ENCODE data around the gene CFAP61.
"Not testable (repeated sequence)": the region's sequence is repeated elsewhere in the genome, so short reads cannot be mapped to it uniquely, and the experiment has no call there.

The CFAP61 gene

DNA sequence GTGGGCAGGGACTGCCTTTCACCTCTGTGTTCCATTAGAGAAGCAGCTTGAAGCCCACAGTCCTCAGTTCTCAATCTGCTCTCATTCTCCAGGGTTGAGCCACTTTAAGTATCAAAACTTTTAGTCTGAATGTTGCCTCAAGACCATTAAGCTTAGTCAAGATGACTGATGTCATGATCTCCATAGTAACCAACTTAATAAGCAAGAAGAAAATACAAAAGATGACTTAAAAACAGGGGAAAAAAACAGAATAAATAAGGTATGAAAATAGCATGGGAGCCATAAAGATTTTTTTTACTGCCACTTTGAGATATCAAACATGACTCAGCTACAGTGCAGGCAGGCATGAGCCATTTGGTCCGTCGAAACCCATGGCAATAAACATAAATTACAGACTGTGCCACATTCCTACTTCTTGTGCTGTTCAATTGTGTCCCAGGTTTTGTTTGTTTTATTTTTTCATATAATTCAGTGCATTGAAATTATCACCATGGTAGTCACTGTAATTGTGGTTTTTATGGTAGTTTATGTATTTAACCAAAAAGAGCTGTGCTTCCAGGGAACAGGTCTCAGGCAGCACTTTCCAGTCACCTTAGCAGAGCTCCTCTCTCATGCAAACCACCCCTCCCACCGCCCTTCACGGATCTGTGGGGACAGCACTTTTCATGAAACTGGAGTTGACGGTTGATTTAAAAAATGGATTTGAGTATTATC, 159.1 kb downstream of the CFAP61 start:
- peak; percentile 79 for DNase-seq

DNA sequence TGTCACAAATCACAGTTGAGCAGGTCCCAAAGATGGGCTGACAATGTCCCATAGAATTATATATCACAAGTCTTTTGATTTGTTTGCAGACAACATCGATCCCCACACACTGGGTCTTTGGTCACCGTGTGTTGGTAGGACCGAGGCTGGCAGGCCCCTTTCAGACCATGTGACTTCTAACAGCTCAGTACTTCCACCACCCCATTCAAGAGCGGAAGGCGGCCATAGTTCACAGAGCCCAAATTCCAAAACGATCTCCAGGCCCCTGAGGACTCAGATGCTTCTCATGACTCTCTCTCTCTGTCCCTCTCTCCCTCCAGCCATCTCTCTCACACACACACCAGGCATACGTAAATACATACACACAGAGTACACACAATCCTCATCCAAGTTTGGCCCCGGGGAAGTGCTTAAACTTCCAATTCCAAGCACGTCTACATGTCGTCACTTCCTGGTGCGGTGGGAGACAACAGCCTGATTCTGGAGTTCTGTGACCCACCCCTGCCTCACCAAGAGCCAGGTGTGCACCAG, 159.7 kb downstream of the CFAP61 start:
- no peak for DNase-seq

DNA sequence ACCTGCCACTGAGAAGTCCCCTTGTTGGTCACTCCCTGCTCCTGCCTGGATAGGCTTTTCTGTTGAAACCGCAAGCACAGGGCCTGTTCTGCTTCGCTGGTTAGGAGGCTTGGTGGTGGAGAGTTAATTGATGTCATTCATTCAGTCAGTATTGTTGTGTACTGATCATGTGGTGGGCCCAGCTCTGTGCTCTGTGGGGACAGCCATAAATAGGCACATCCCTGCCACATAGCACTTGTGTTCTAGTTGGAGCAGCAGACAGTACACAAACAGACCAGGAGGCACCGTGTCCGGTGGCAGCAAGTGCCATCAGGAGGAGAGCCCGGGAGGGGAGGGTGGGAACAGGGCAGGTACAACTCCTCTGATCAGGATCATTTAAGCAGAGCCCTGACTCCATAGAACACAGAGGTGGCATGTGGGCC, 160.4 kb downstream of the CFAP61 start:
- DNase-seq: no peak

DNA sequence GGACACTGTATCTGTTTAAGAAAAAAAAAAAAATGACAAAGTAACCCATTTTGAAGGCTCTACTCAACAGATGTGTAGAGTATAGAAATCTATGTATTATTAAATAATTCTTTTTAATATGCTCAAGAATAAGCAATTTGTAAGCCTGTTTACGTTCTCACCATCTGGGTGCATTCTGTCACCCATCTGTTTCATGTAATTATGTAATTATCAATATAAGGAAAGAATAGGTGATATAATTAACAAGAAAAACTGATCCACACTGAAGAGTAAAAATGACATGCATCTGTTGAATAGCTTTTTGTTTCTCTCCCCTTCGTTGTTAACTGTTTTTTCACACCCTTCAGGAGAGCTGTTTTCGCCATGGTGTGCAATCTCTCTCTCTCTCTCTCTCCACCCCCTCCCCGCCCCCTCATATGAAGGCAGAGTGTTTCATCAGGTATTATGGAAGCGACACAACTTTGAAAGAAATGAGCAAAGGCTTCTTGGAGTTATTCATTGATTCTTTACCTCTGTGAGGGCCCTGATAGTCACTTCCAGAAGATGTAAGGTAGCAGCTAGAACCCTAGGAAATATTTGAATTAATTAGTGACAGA, 161.3 kb downstream of the CFAP61 start:
- no peak for DNase-seq

DNA sequence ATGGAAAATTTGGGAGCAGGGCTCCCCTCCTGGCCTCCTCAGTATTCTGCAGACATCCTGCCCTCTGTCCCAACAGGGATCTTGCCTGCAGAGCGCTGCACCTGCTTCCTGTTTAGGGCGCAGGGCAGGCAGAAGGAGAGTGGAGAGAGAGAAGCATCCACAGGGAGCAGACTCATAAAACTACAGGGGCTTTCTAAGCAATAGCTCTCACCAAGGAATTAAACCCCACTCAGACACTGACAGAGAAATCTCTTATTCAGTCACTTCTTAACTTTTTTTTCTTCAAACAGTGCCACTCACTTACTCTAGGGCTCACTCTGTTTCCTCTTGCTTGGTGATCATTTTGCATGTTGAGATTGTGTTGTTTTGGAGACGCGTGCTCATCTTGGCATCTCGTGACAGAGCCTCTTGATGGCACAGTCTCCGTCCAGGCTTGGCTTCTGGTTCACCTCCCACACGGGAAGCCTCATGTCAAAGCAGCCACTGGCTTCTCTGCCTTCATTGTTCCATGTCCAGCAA, 162.5 kb downstream of the CFAP61 start:
- peak; percentile 38 for DNase-seq

DNA sequence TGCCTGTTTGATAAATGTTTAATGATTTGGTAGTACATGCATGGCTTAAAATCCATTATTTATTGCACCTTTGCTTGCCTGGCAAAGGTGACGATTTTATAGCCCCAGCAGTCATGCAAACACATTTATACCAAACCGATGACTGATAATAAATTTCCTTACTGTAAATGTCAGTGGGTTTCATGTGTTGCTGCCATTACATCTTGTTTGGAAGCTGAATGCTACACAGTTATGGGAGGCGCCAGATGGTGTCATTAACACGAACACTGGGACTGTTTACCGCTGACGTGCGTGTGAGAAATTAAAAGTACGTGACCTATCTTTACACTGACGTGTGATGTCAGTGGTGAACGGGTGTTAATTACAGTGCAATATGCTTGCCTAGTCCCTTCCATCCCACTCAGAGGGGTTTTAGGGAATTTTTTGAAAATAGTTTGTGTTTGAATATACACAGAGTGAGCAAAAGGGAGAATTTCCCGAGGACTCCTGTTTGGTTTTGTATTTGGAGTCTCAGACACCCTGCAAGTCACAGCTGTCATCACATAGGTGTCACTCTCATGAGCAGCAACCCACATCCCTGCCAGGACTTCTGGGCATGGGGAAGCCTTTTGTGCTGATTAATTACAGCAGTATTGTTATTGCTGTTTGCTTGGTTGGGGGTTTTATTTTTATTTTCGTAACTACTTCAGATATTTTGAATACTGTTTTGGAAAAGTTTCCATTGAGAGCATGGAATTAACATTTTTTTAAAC, 163.8 kb downstream of the CFAP61 start:
- peak; percentile 33 for DNase-seq

DNA sequence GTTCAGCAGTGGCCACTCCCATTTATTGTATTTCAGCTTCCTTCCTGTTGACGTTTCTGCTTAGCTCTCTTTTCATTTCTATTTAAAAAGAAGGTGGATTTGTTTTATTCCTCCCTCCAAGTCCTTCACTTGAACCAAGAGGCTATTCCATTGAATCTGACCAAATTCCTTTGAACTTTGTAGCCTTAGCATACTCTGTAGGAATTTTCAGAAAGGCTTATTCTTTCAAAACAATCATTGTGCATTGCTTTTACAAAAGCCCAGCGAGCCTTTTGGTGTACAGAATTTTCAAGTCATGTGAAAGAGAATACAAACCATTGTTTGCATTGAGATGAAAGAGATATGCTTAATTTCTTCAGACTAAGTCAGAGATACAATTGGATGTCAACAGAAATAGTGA, 164.6 kb downstream of the CFAP61 start:
- no peak for DNase-seq

DNA sequence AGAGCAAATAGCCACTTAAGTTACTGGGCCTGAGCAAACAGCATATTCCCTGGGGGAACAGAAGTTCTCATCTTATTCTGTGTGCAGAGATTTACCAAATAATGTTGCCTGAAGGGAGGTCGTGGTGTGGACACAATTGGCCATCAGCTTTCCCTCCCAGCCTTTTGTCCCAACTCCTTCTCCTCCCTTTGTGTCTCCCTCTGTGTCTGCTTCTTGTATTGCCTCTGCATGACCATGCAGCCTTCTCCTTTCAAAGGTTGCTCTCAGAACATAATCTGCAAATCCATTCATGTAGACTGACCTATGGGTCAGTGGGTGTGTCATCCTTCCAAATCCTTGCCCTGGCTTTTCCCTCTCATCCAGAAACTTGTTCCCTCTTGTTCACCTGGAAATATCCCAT, 165.3 kb downstream of the CFAP61 start:
- DNase-seq: no peak

DNA sequence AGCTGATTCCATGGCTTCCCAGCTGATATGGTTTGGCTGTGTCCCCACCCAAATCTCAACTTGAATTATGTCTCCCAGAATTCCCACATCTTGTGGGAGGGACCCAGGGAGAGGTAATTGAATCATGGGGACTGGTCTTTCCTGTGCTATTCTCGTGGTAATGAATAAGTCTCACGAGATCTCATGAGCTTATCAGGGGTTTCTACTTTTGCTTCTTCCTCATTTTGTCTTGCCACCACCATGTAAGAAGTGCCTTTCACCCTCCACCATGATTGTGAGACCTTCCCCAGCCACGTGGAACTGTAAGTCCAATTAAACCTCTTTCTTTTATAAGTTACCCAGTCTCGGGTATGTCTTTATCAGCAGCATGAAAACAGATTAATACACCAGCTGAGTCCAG, 165.8 kb downstream of the CFAP61 start:
- not testable (repeated sequence) for DNase-seq

DNA sequence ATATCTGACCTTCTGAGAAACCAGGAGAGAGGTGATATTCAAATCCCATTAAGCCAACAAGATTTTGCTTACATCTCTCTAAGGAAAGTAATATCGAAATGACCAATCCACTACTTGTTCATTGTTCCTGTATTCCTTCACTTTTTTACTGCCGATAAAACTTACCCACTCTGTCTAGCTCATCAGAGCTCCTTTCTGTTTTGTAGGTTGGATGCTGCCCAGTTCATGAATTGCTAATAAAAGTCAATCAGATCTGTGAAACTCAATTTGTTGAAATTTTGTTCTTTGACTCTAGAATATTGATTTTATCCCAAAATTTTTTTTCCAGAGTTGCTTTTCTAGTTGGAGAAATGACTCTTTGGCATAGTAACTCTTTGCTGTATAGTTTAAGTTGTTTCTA, 166.7 kb downstream of the CFAP61 start:
- DNase-seq: no peak

DNA sequence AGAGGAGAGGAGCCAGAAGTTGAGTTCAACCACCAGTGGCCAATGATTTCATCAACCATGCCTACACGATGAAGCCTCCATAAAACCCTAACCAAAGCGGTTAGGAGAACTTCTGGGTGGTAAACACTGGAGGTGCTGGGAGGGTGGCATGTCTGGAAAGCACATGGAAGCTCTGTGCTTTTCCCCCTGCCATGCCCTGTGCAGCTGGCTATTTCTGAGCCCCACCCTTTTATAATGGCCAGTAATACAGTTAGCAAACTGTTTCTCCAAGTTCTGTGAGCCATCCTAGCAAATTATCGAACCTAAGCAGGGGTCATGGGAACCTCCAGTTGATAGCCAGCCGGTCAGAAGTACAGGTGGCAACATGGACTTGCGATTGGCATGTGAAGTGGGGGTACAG, 167.8 kb downstream of the CFAP61 start:
- no peak for DNase-seq

DNA sequence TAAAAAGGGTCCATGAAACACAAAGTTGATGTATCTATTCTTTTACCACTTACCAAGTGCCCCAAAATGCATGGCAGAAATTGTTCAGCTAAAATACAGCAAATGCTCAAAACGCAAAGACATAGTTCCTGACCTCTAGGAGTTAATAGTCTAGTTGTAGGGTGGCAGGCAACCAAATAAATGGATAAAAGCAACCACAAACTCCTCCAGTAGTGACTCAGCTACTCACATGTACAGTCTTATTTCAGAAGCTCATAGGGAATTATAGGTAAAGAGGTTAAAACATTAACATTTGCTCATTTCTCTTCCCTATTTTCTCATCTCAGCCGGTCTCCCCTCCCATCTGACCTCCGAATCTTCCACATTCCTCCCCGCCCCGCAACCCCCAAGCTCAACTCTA, 171.6 kb downstream of the CFAP61 start:
- peak; percentile 52 for DNase-seq

DNA sequence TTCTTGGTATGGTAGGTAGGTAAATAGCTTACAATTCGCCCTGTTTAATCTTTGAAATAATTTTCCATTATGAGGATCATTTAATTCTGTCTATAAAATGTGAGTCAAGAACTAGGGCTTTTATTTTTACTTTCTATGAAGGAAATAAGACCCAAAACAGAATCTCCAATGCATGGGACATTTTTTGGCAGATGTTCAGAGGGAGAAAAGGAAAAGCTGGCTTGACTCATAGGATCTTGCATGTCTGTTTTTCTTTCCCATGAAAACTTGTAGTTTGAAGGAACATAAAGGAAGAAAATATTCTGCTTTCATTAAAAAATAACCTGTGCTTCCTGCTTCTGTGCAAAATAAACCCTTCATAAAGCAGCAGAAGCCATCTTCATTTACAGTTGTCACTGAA, 172.5 kb downstream of the CFAP61 start:
- DNase-seq: no peak

DNA sequence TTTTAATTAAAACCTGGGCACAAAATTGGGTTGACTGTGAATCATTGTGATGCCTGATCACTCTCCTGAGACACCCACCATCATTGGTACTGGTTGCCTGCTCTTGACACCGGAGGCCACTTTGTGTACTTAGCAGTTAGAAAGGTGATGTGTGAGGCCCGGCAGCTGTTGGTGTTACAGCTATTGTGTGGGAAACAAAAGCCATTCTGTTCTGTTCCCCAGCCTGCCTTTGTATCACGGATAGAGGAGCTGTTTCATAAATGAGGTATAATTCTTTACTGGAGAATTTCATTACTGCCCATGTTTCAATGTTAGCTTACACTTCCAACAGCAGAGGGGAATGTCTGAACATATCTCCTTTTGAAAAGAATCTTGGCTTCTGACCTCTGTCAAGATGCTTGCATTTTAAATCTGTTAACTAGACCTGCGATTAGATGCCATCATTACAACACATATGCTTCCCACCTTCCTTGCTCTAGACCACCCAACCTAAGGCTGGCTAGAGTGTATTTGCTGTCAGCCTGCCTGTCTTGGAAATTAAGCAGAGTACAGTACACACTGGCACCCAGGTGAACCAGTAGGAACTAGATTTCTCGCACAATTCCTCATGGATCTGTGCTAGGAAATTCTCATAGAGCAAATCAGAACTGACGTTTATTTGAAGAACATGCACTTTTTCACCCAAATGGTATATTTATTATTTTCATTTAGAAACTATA, 173.2 kb downstream of the CFAP61 start:
- peak; percentile 52 for DNase-seq

DNA sequence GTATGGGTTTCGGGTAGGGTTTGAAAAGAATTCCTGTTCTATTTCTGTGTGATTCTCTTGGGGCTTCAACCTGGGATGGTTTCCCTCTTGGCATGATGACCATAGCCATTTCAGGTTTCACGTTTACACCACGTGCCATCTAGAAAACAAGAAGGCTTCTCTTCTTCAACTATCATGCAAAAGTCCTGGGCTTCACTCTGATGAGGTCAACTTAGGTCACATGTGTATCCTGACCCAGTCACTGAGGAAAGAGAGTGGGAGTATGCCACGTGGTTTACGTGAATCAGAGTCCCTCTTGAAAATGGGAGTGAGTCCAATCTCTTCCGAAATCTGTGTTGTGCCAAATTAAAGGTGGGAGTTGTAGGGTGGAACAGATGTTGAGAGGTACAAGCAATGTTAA, 174.2 kb downstream of the CFAP61 start:
- no peak for DNase-seq

DNA sequence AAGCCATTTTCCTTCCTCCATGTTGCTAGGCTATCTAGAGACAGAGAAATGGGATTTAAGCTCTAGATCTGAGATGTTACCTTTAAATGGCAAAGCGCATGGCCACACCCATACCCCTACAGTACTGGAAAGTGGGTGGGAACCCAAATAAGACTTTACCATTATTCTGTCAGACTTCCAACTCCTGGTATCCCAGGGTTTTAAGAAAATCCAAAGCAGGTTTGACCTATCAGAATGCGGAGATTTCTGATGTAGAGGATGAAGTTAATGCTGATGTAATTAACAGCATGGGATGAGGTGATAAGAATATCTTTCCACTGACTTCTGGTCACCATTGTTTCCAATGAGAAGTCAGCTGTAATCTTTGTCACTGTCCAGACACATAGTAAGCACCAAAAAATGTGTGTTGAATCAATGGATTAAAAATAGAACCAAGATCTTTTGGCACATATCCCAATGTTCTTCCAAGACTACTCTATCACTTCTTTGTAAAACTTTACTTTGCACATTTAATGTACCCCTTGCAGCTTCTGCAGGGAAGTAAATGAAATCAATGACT, 174.8 kb downstream of the CFAP61 start:
- no peak for DNase-seq

DNA sequence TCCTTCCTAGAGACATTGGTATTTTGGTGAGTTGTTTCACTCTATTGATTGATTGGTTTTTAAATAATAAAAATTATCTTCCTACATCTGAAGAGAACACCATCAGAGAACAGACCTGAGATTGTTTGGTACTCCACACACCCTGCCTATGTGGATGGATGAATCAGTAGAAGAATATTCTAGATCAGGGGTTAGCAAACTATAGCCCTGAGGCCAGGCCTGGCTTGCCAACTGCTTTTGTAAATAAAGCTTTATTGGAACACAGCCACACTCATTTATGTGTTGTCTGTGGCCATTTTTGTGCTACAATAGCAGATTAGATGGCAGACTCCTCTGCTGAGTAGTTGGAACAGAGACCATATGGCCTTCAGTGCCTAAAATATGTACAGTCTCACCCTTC, 176.0 kb downstream of the CFAP61 start:
- no peak for DNase-seq

DNA sequence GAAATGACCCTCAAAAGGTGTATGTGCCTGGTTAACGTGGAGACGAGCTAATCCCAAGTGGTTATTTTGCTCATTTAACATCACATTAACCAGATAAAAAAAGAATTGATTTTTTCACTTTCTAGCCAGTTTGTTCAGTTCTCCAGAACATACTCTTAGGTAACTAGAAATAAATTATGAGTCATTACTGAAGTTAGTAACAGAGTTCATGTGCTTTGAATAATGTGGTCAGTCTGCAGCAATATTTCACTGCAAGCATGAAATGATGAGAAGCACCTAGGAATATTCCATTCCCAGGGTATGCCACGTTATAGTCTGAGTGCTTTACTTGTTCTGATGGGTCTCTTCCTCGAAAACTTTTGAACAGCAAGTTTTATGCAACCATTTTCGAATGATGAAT, 177.3 kb downstream of the CFAP61 start:
- DNase-seq: no peak

DNA sequence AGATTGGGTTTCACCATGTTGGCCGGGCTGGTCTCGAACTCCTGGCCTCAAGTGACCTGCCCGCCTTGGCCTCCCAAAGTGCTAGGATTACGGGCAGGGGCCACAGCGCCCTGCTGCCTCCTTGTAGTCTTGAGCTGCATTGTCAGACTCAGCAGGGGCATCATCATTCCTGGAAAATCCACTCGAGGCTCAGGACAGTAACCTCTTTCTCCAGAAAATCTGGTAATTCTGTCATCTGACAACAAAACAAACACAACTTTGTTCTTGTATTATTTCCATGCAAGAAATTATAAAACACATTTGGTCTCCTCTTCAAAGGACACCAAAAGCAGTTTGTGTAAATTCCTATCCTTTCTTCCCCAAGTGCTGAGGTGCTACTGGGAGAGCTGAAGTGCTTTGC, 178.4 kb downstream of the CFAP61 start:
- no peak for DNase-seq

DNA sequence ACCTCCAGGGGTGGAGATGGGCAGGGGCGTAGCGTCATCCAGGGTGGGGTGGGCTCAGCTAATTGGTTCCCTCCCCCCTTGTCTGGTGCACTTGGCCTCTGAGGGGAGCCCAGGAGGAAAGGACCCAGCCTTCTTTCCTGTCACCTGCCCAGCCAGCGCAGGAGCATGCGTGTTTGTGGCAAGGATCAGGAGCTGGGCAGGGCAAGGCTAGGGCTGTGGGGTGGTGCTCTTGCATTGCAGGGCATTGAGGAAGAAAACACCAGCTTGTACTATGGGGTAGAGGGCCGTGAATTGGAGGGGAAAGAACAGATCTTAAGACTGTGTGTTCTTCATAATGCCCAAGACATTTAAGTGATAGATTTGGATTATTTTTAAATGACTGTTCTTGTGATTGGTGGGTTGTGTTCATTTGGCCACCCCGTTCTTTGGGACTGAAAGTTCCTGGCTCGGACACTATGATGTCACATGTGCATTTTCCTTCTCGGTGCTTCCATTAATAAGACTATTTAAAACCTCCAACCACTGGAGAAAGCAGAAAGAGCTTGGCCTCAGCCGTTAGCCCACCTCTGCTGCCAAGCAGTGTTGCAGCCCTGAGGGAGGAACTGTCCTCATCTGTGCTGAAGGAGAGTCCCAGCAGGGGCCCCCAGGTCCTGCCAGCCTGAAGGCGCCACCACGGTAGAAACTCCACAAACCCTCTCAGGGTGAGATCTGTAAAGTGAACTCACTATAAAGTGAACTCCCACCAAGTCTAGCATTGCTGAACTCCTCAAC, 179.4 kb downstream of the CFAP61 start:
- DNase-seq: no peak

DNA sequence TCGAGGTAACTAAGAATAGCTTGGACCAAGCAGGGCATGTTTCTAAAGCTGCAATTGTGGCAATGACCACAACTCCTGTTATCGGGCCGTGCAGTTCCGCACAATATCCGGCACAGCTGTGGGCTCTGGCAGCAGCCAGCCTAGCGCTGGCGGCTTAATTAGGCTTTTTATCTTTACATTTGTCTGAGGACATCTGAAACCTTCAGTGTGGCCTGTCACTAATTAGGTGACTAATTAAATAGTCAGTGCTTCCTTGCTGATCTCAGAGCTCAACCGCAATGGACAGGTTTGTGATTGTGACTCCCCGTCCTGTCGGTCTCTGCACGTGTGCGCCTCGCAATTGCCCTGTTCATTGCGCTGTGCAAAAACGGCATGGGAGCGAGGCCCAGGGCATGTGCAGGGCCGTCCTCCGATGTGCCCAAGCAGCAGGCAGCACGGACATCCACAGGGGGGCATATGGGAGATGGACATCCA, 180.7 kb downstream of the CFAP61 start:
- no peak for DNase-seq

DNA sequence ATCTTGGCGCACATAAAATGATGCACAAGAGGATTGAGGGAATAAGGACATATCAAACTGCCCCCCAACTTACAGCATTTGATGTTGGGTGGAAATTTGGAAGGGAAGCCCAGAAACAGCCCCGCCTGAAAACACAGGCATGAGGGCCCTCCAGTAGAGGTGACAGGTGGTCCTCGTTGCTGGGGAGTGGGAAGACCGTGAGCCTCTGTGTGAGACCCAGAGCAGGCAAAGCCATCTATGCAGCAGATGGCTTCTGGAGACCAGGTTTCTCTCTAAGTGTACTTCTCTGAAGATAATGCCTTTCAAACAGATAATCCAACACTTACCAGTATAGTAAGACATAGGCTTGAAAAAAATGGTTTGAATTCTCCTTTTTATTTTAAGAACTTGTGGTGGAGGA, 183.3 kb downstream of the CFAP61 start:
- no peak for DNase-seq

All from NCI-H2227 treated with DMSO at 0.1 percent for 48 hours (cell line).